GM23338 (cell line): ENCODE measurements around the gene SANBR.

Source experiments
- POLR2AphosphoS5 ChIP-seq: IDR thresholded peaks from 2 replicates; pipeline ENCODE4 v1.6.1; 2016; ENCODE audit warnings: antibody characterized with exemption, low read depth
- TF ChIP-seq, protein P1 (sequence below), 2 experiments: fragments of 200-600 bp in 1 of 2; sonication (generic) in 1 of 2; conservative IDR thresholded peaks; 2 replicates each; pipeline versions ENCODE4 v1.5.1 to v1.6.1; 2016 to 2017; ENCODE audit warnings: antibody characterized with exemption in 2 of 2, low read depth in 2 of 2, mild to moderate bottlenecking in 2 of 2, moderate library complexity in 1 of 2

DNA sequence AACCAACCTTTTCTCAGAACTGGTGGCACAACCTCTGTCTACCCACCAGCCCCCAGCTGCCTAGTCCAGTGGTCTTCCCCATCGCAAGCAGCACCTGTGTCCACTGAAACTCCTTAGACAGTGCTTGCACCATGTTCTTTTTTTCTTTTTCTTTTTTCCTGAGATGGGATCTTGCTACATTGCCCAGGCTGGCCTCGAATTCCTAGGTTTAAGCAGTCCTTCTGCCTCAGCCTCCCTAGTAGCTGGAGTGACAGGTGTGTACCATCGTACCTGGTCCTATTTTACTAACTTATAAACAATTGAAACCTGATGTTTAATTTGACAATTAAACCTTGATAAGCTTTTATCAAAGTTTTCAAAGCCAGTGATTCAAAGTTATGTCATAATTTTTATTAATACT is 30.8 kb downstream of the SANBR start:
- no peak for TF ChIP-seq POLR2AphosphoS5
- TF ChIP-seq, protein P1, sequence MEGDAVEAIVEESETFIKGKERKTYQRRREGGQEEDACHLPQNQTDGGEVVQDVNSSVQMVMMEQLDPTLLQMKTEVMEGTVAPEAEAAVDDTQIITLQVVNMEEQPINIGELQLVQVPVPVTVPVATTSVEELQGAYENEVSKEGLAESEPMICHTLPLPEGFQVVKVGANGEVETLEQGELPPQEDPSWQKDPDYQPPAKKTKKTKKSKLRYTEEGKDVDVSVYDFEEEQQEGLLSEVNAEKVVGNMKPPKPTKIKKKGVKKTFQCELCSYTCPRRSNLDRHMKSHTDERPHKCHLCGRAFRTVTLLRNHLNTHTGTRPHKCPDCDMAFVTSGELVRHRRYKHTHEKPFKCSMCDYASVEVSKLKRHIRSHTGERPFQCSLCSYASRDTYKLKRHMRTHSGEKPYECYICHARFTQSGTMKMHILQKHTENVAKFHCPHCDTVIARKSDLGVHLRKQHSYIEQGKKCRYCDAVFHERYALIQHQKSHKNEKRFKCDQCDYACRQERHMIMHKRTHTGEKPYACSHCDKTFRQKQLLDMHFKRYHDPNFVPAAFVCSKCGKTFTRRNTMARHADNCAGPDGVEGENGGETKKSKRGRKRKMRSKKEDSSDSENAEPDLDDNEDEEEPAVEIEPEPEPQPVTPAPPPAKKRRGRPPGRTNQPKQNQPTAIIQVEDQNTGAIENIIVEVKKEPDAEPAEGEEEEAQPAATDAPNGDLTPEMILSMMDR (conservative IDR thresholded peaks at IDR 0.05; ENCODE audit: low read depth in 2 of 2), result no peak
